Adipocyte (in vitro differentiated cells): ENCODE data around the gene PSEN2.

Experiments used
- DNase-seq: peaks from one replicate; pipeline ENCODE4 v3.0.0-alpha.2; 2015; ENCODE audit warnings: low read depth
- H3K27me3 ChIP-seq: replicated peaks from 2 replicates; pipeline ENCODE4 v1.7.0; 2013; ENCODE audit warnings: mild to moderate bottlenecking, low read length, moderate library complexity; ENCODE audit not compliant: control insufficient read depth, insufficient read depth
- H3K36me3 ChIP-seq: 2 replicates; pipeline ENCODE4 v1.7.0; 2013; ENCODE audit warnings: low read length, mild to moderate bottlenecking, moderate library complexity; ENCODE audit not compliant: control insufficient read depth, insufficient read depth, severe bottlenecking
- H3K4me1 ChIP-seq: 2 replicates; pipeline ENCODE4 v1.7.0; 2013; ENCODE audit warnings: mild to moderate bottlenecking, low read length, moderate library complexity; ENCODE audit not compliant: control insufficient read depth, insufficient read depth
- H3K4me3 ChIP-seq: 2 replicates; pipeline ENCODE4 v1.7.0; 2013; ENCODE audit warnings: mild to moderate bottlenecking, low read length, moderate library complexity
- H3K9ac ChIP-seq: 2 replicates; pipeline ENCODE4 v1.7.0; 2013; ENCODE audit warnings: mild to moderate bottlenecking, low read length, moderate library complexity
- H3K9me3 ChIP-seq: 2 replicates; pipeline ENCODE4 v1.7.0; 2013; ENCODE audit warnings: mild to moderate bottlenecking, low read length, moderate library complexity; ENCODE audit not compliant: control insufficient read depth

PSEN2 gene

DNA sequence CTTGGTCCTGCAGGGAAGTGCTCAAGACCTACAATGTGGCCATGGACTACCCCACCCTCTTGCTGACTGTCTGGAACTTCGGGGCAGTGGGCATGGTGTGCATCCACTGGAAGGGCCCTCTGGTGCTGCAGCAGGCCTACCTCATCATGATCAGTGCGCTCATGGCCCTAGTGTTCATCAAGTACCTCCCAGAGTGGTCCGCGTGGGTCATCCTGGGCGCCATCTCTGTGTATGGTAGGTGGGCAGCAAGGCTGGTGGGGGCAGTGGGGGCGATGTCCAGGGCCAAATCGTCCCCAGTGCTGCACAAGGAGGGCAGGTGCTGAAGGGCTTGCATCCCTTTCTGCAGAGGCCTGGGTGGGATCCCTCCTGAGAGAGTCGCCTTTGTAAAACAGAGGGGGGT lies 18.4 kb downstream of the PSEN2 start:
- no peak for DNase-seq
- peaks cover 8% of the 10 kb centered on the region for H3K4me1 ChIP-seq
- peaks cover 11% of the 10 kb centered on the region for H3K36me3 ChIP-seq
- H3K27me3 ChIP-seq = no peaks in the 10 kb centered on the region
- H3K9ac ChIP-seq = no peak overlapping the region
- H3K4me3 ChIP-seq = no peak overlapping the region
- no peaks in the 10 kb centered on the region for H3K9me3 ChIP-seq

DNA sequence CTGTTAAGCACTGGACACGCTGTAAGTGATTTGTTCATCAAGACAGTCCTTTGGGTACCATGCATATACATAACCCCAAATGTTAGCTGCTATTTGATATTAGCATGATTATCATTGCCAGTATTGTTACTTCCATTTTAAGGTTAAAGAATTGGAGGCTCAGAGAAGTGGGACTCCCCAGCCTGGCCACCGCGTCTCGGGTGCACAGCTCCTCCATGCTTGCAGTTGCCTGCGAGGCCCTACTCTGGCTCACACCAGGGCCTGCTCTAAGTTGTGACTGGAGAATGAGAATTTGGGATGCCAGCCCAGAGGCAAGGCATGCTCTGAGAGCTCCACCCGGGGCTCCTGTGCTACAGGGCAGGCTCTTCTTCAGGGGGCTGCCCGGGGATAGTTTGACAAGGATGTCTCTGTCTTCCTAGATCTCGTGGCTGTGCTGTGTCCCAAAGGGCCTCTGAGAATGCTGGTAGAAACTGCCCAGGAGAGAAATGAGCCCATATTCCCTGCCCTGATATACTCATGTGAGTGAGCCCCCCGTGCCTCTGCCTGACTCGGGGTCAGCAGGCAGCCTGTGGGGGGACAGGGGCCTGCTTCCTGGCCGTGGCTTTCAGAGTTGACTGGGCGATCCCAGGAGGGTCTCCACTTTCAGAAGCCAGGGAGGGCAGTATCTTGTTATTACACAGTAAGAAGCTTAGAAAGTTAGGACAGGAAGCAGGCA lies 19.4 kb downstream of the PSEN2 start:
- H3K4me3 ChIP-seq = no peak overlapping the region
- peaks cover 11% of the 10 kb centered on the region for H3K36me3 ChIP-seq
- no peaks in the 10 kb centered on the region for H3K27me3 ChIP-seq
- peaks cover 8% of the 10 kb centered on the region for H3K4me1 ChIP-seq
- no peaks in the 10 kb centered on the region for H3K9me3 ChIP-seq
- no peak for DNase-seq
- H3K9ac ChIP-seq = no peak overlapping the region

DNA sequence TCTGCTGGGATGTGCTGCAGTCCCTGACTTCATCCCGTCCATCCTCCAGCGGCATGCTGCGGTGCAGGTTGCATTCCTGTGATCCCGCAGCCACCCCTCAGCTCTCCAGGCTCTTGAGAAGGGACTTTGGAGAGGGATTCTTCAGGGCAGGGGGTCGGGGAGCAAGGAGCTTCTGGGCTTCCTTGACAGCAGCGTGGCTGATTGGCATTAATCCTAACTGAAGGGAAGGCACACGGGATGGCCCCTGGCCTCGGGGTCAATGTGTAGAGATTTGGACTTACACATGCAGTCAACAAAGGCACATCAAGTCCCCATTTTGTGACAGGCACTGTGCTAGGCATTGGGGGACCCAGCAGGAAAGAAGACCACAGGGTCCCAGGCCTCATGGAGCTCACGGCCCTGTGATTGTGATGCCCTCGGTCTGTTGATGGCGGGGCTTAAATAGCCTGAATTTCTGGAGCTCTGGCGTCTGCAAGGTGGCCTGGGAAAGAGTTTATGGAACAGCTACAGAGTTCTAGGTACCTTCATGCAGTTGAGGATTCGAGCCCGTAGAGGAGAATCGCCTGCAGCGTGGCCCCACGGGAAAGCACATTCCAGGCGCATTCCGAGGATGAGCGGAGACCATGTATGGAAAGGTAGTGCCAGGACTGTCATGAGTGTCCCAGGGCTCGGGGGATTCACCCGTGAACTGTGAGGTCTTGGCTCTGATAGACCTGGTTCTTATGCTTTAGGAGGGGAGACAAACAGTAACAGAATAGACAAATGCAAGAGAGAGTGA lies 20.1 kb downstream of the PSEN2 start:
- peaks cover 15% of the 10 kb centered on the region for H3K36me3 ChIP-seq
- no peak for DNase-seq
- H3K9me3 ChIP-seq = no peaks in the 10 kb centered on the region
- H3K27me3 ChIP-seq = no peaks in the 10 kb centered on the region
- H3K4me1 ChIP-seq = peaks cover 8% of the 10 kb centered on the region
- no peak overlapping the region for H3K9ac ChIP-seq
- no peak overlapping the region for H3K4me3 ChIP-seq

DNA sequence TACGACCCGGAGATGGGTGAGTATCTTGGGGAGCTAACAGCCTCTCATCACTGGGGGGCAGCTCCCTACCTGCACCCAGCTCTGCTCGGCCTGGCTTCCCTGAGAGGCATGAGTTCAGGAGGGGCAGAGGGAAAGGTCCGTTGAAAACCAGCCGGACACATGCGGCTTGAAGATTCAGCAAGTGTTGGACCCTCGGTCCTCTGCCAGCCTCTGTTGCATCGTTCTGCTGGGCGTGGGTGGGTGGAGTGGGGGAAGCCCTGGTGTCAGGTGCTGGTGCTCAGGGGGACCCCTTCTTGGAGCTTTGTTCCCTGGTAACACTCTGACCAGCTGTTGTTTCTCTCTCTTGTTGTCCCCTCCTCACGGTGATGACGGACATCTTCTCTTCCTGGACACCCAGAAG lies 20.9 kb downstream of the PSEN2 start:
- Histone ChIP-seq H3K9ac (no peak overlapping the region), H3K27me3 (no peaks in the 10 kb centered on the region), H3K9me3 (no peaks in the 10 kb centered on the region), H3K36me3 (peaks cover 17% of the 10 kb centered on the region), H3K4me3 (no peak overlapping the region), H3K4me1 (peaks cover 8% of the 10 kb centered on the region)
- no peak for DNase-seq

DNA sequence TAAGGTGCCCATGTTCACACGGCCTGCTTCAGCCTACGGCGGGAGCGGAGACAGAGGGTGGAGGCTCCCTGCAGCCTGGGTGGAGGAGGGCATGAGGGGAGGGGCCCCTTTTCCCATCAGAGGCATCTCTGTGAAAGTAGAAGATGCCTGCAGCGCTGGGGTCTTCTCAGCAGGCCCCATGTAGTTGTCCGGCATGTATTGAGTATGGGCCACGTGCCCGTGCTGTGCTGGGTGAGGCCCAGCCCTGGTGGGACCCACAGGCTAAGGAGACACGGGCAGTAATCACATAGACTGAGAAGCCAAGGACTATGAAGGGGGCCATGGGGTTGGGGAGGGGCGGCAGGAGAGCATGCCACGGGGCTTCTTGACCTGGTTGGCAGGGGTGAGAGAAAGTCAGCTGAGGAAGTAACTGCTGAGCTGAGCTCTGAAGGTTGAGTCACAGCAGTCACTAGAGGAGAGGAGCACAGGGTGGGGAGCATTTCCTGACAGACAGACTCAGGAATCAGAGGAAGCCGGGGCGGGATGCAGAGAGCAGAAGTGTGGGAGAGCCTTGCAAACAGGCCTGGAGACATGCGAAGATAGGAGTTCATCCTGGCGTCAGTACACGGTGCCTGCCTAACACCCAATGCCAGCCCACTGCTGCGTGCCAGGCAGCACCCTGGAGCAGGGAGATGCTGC lies 21.6 kb downstream of the PSEN2 start:
- Histone ChIP-seq H3K4me1 (peaks cover 8% of the 10 kb centered on the region), H3K4me3 (no peak overlapping the region), H3K9ac (no peak overlapping the region), H3K9me3 (no peaks in the 10 kb centered on the region), H3K36me3 (peaks cover 20% of the 10 kb centered on the region), H3K27me3 (no peaks in the 10 kb centered on the region)
- peak; percentile 12 for DNase-seq

DNA sequence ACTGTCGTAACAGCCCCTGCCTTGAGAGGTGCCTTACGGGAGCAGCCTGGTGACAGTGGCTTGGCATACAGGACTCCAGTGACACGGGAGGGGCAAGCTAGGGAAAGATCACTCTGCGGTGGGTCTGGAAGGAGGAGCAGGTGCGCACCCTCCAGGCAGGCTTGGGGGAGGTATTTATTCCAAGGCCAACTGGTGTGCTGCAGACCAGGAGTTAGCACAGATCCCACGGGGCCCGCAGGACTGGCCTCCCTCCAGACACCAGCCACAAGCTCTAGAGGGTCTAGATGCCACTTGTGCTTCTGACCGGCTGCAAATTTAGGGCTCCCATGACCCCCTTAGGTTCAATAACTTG lies 22.1 kb downstream of the PSEN2 start:
- H3K36me3 ChIP-seq = peaks cover 20% of the 10 kb centered on the region
- no peak overlapping the region for H3K4me3 ChIP-seq
- no peaks in the 10 kb centered on the region for H3K27me3 ChIP-seq
- H3K9ac ChIP-seq = no peak overlapping the region
- H3K4me1 ChIP-seq = peaks cover 8% of the 10 kb centered on the region
- no peaks in the 10 kb centered on the region for H3K9me3 ChIP-seq
- DNase-seq = no peak

DNA sequence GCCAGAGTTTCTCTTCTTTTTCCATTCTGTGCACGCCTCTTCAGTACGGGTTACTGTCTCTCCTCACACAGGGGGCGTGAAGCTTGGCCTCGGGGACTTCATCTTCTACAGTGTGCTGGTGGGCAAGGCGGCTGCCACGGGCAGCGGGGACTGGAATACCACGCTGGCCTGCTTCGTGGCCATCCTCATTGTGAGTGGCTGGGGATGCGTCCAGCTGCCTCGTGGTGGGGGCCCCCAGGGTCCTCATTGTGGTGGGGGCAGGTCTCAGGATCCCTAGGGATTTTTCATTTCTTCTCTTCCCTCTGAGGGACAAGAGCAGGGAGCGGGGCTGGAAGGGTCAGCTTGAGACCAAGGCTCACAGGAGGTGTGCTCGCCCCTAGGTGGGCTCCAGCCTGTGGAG lies 23.5 kb downstream of the PSEN2 start:
- DNase-seq = no peak
- Histone ChIP-seq H3K27me3 (no peaks in the 10 kb centered on the region), H3K9me3 (no peaks in the 10 kb centered on the region), H3K4me1 (peaks cover 8% of the 10 kb centered on the region), H3K4me3 (no peak overlapping the region), H3K9ac (no peak overlapping the region), H3K36me3 (peaks cover 9% of the 10 kb centered on the region)

DNA sequence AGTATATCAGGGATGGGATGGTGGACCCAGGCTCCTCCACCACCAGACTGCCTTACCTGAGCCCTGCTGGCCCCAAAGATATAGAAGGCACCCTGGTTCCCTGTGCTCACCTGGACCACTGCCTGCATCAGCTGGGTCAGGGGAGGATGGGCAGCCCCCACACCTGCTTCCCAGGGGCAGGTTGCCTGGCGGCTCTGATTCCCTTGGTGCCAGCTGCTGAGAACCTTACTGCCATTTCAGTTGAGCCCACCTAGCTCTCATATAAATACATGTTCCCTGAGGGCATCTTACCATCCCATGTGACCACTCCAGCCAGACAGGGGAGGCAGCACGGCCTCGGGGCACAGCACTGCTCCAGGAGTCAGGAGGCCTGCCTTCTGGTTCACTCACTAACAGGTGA lies 24.4 kb downstream of the PSEN2 start:
- Histone ChIP-seq H3K9ac (no peak overlapping the region), H3K4me1 (peaks cover 8% of the 10 kb centered on the region), H3K27me3 (no peaks in the 10 kb centered on the region), H3K4me3 (no peak overlapping the region), H3K9me3 (no peaks in the 10 kb centered on the region), H3K36me3 (peaks cover 15% of the 10 kb centered on the region)
- DNase-seq = no peak

DNA sequence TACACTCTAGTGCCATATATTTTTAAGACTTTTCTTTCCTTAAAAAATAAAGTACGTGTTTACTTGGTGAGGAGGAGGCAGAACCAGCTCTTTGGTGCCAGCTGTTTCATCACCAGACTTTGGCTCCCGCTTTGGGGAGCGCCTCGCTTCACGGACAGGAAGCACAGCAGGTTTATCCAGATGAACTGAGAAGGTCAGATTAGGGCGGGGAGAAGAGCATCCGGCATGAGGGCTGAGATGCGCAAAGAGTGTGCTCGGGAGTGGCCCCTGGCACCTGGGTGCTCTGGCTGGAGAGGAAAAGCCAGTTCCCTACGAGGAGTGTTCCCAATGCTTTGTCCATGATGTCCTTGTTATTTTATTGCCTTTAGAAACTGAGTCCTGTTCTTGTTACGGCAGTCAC lies 25.2 kb downstream of the PSEN2 start:
- no peak for DNase-seq
- peaks cover 8% of the 10 kb centered on the region for H3K4me1 ChIP-seq
- H3K36me3 ChIP-seq = peaks cover 16% of the 10 kb centered on the region
- no peaks in the 10 kb centered on the region for H3K27me3 ChIP-seq
- no peaks in the 10 kb centered on the region for H3K9me3 ChIP-seq
- no peak overlapping the region for H3K4me3 ChIP-seq
- no peak overlapping the region for H3K9ac ChIP-seq

DNA sequence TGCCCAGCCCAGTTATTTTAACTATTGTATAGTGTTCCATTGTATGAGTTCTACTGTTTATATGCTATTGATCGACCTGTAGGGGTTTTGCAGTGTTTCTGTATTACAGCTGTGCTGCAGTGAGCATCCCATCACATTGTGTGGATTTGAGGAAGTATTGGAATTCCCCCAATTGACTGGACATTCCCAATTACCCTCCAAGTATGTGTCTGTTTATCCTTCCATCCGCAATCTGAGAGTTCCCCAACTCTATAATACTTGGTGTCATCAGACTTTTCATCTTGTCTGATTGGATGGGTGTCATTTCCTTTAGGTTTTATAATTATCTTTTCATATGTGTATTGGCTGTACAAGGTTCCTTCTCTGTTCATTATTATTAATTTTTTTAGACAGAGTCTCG lies 27.8 kb downstream of the PSEN2 start:
- DNase-seq = no peak

DNA sequence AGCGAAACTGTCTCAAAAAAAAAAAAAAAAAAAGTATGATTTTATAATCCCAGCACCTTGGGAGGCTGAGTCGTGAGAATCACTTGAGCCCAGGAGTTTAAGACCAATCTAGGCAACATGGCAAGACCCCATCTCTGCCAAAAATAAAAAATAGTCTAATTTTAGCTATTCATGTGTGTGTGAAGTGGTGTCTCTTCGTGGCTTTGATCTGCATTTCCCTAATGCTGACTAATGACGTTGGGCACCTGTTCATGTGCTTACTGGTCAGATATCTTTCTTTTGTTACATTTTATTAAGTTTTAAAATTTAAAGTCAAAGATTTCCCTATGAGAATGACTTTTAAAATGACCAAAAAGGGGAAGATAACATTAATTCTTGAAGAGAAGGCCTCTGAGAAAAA lies 31.0 kb downstream of the PSEN2 start:
- Histone ChIP-seq H3K4me3 (no peak overlapping the region), H3K36me3 (peaks cover 9% of the 10 kb centered on the region), H3K9me3 (no peaks in the 10 kb centered on the region), H3K4me1 (peaks cover 10% of the 10 kb centered on the region), H3K27me3 (no peaks in the 10 kb centered on the region), H3K9ac (no peak overlapping the region)
- no peak for DNase-seq

More for the DNA sequence above, 27.8 kb downstream of the PSEN2 start:
- H3K36me3 ChIP-seq = peaks cover 16% of the 10 kb centered on the region
- no peak overlapping the region for H3K9ac ChIP-seq
- no peaks in the 10 kb centered on the region for H3K4me1 ChIP-seq
- H3K27me3 ChIP-seq = no peaks in the 10 kb centered on the region
- H3K9me3 ChIP-seq = no peaks in the 10 kb centered on the region
- H3K4me3 ChIP-seq = no peak overlapping the region
